PC-3 (cell line): ENCODE measurements around the gene LGALS3BP.

Experiments used
- CTCF ChIP-seq: fragments of 300-600 bp; sonication (generic); conservative IDR thresholded peaks from 2 replicates; pipeline ENCODE4 v1.5.1; 2017; ENCODE audit warnings: antibody characterized with exemption, low read depth, mild to moderate bottlenecking, low read length
- EZH2phosphoT487 ChIP-seq: fragments of 300-600 bp; sonication (generic); IDR thresholded peaks from 2 replicates; pipeline ENCODE4 v1.6.1; 2018; ENCODE audit warnings: mild to moderate bottlenecking, antibody characterized with exemption, low read length, borderline replicate concordance

- TF ChIP-seq CTCF, result no peak
- TF ChIP-seq EZH2phosphoT487, result no peak
These were observed 12.7 kb downstream of the LGALS3BP start for GRCh38 chr17:78966910-78967600.
